ENCODE data around the gene HES6. TPM values are rescaled to one million over a fixed set of nuclear protein-coding genes. Genes with fewer than 3 reads are reported as not detected.

HES6 gene
- total RNA-seq, 4 donors from 2014 or later: 9.5 to 33.3 (median 10.2) TPM; not detected in 1

DNA sequence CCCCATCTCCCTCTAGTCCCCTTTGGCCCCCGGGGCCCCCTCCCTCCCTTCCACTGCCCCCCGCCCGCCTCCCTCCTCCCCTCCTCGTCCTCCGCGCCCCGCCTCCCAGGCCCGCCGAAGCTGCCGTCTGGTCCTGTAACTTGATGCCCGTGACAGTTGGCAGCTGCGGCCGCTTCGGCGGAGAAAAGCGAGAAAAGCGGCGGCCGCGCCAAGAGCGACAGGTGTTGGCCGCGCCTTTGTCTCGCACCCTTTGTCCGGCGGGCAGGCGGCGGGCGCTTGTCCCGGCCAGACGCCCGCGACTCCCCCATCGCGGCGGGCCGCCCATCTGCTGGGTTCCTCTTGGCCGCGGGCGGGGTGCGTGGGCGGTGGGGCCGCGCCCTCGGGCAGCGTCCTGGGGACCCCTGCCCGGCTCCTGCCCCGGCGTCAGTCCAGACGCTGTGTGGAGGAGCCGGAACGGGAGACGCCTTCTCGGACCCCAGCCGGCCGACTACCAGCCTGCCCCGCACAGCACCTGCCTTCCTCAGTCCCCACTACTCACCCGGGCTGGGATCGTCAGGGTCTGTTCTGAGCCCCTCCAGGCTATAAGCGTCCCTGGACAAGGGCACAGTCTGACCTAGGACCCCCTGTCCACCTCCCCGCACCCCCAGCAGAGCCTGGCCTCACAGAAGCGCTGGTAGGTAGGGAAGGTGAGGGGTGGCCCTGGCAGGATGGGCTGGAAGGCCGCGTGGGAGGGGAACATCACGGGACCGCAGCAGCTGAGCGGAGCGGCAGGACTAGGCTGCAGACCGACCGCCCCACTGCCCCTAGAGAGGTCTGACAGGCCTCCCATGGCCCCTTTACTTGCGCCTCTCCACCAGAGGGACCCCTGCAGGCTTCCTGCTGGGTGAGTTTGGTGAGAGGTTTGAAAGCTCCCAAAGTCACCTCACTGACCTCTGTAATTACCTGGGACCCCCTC lies 1.2 kb upstream of the HES6 start:
- no peak for DNase-seq
- intact Hi-C loops (cut with DNase I; ENCODE audit: low total_unique reads): no loop called here

DNA sequence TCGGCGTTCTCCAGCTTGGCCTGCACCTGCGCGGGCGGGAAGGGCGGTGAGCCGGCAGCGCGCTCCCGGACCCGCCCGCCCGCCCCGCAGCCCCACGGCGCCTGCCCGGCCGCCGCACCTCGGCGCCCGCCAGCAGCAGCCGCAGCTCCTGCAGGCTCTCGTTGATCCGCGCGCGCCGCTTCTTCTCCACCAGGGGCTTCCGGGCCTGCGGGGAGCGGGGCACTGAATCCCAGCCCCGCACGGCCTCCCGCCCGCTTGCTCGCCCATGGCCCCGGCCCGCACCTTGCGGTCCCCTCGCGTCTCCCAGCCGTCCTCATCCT lies 335 bp downstream of the HES6 start:
- no peak for DNase-seq
- TF ChIP-seq, protein P1, sequence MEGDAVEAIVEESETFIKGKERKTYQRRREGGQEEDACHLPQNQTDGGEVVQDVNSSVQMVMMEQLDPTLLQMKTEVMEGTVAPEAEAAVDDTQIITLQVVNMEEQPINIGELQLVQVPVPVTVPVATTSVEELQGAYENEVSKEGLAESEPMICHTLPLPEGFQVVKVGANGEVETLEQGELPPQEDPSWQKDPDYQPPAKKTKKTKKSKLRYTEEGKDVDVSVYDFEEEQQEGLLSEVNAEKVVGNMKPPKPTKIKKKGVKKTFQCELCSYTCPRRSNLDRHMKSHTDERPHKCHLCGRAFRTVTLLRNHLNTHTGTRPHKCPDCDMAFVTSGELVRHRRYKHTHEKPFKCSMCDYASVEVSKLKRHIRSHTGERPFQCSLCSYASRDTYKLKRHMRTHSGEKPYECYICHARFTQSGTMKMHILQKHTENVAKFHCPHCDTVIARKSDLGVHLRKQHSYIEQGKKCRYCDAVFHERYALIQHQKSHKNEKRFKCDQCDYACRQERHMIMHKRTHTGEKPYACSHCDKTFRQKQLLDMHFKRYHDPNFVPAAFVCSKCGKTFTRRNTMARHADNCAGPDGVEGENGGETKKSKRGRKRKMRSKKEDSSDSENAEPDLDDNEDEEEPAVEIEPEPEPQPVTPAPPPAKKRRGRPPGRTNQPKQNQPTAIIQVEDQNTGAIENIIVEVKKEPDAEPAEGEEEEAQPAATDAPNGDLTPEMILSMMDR (IDR thresholded peaks at IDR 0.05): no peak
- TF ChIP-seq POLR2A (IDR thresholded peaks at IDR 0.05): no peak
- peak overlapping the region; percentile 37 to 69 for H3K4me3 ChIP-seq
- peak overlapping the region in 1 of 2 donors; percentile 44 for H3K27ac ChIP-seq
- intact Hi-C loops (cut with DNase I; ENCODE audit: low total_unique reads): no loop called here
- H3K36me3 ChIP-seq: no peaks in the 10 kb centered on the region
- peaks cover 11 to 29% of the 10 kb centered on the region in 2 donors for H3K4me1 ChIP-seq
- H3K9me3 ChIP-seq: no peaks in the 10 kb centered on the region
- H3K27me3 ChIP-seq: no peaks in the 10 kb centered on the region

More for the DNA sequence above, 1.2 kb upstream of the HES6 start:
- Histone ChIP-seq H3K36me3 (no peaks in the 10 kb centered on the region), H3K27me3 (no peaks in the 10 kb centered on the region), H3K9me3 (no peaks in the 10 kb centered on the region), H3K27ac (no peak overlapping the region), H3K4me1 (peaks cover 11 to 29% of the 10 kb centered on the region in 2 donors), H3K4me3 (peak overlapping the region; percentile 21 to 26)
- TF ChIP-seq, protein P1 (IDR thresholded peaks at IDR 0.05): no peak
- no peak for TF ChIP-seq POLR2A (IDR thresholded peaks at IDR 0.05)

DNA sequence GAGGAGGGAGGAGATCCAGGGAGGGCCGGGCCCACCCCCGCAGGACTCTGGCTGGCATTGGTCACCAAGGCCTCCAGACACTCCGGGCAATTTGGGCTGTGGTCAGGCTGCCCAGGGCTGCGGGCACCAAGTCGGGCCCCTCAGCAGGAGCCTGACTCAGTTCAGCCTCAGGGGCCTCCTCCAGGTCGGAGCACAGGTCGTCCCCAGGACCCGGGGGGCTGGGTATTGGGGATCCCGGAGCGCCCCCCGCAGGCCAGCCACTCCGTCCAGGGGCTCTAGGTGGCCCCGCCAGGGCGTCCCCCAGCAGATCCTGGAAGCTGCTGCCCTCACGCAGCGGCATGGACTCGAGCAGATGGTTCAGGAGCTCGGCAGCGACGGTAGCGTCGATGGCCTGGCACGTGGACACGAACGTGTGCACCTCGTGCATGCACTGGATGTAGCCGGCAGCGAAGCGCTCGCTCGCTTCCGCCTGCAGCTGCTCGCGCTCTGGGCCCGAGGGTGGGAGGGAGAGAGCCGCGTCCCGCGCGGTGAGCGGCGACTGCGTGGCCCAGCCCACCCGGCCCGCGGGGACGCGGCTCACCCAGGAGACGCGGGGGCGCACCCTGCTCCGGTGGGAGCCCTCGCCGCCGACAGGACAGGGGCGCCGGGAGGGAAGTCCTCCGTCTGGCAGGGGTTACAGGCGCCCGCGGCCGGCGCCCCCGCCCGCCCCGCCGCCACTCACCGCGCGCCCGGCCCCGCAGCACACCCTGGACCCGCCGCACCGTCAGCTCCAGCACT lies 884 bp downstream of the HES6 start:
- H3K36me3 ChIP-seq: no peaks in the 10 kb centered on the region
- H3K4me3 ChIP-seq: peak overlapping the region; percentile 37 to 69
- intact Hi-C loops (cut with DNase I; ENCODE audit: low total_unique reads): no loop called here
- H3K9me3 ChIP-seq: no peaks in the 10 kb centered on the region
- DNase-seq: no peak
- H3K27ac ChIP-seq: no peak overlapping the region
- H3K4me1 ChIP-seq: peaks cover 11 to 29% of the 10 kb centered on the region in 2 donors
- no peaks in the 10 kb centered on the region for H3K27me3 ChIP-seq
- TF ChIP-seq, protein P1 (IDR thresholded peaks at IDR 0.05): no peak
- no peak for TF ChIP-seq POLR2A (IDR thresholded peaks at IDR 0.05)

DNA sequence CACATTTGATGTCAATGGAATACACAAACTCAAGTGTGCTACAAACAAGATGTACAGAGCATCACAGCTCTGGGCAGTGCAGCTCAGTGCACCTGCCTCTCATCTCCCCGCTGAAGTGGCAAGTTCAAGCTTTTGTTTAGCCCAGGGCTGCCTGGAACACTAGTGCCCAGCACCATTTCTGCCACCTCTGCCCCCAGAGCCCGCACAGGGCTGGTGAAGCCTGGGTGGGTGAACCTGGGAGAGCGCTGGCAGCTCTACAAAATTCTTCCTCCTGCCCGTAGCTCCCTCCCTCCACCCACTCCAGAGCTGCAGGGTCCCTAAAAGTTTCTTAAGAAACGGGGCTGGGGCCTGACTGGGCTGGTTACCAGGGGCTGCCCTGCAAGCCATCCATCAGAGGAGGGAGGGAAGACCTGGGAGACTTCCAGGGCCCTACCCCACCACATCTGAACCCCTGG lies 1.5 kb downstream of the HES6 start:
- H3K27me3 ChIP-seq: no peaks in the 10 kb centered on the region
- no peak for DNase-seq
- H3K4me3 ChIP-seq: no peak overlapping the region
- peaks cover 10 to 29% of the 10 kb centered on the region in 2 donors for H3K4me1 ChIP-seq
- no peaks in the 10 kb centered on the region for H3K9me3 ChIP-seq
- H3K36me3 ChIP-seq: no peaks in the 10 kb centered on the region
- TF ChIP-seq, protein P1 (IDR thresholded peaks at IDR 0.05): no peak
- no peak for TF ChIP-seq POLR2A (IDR thresholded peaks at IDR 0.05)
- H3K27ac ChIP-seq: no peak overlapping the region
- intact Hi-C loops (cut with DNase I; ENCODE audit: low total_unique reads): no loop called here

All from uterus (tissue), 4 donors.